C4-2B (cell line): ENCODE measurements around the gene HPX.

Experiments used
- ZFX ChIP-seq: fragments of 450-650 bp; IDR thresholded peaks from 2 replicates; pipeline ENCODE4 v1.6.1; 2017
- TF ChIP-seq, protein P1 (sequence below): fragments of 450-650 bp; conservative IDR thresholded peaks from 2 replicates; pipeline ENCODE4 v1.5.1; 2017; ENCODE audit warnings: mild to moderate bottlenecking

DNA sequence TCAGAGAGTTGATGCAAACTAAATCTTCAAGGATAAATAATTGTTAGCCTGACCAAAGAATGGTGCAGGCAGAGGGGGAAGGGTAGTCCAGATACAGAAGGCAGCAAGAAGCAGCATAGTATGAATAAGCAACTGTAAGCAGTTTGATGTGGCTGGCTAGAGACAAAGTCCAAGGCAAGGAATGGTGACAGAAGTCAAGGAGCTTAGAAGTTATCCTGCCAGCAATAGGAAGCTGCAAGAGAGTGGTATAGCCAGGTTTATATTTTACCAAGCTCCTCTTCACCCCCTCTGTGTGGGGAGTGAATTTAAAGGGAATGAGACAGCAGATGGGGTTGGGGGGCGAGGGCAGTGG, 18.3 kb upstream of the HPX start:
- TF ChIP-seq, protein P1, sequence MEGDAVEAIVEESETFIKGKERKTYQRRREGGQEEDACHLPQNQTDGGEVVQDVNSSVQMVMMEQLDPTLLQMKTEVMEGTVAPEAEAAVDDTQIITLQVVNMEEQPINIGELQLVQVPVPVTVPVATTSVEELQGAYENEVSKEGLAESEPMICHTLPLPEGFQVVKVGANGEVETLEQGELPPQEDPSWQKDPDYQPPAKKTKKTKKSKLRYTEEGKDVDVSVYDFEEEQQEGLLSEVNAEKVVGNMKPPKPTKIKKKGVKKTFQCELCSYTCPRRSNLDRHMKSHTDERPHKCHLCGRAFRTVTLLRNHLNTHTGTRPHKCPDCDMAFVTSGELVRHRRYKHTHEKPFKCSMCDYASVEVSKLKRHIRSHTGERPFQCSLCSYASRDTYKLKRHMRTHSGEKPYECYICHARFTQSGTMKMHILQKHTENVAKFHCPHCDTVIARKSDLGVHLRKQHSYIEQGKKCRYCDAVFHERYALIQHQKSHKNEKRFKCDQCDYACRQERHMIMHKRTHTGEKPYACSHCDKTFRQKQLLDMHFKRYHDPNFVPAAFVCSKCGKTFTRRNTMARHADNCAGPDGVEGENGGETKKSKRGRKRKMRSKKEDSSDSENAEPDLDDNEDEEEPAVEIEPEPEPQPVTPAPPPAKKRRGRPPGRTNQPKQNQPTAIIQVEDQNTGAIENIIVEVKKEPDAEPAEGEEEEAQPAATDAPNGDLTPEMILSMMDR, result no peak
- no peak for TF ChIP-seq ZFX
